PC-3 (cell line): ENCODE data around the gene MYL10. TPM values are rescaled to one million over a fixed set of nuclear protein-coding genes. Genes with fewer than 3 reads are reported as not detected.

Experiments
- ATAC-seq: fragments of 200-7000 bp; cut with Tn5 transposase; 2 replicates; pipeline ENCODE4 v1.9.1; 2020; ENCODE audit warnings: mild to moderate bottlenecking, moderate library complexity
- BruUV-seq: library from RNA; stranded (reverse); fragments of 400-500 nt; replicated peaks from 2 replicates; lab custom pipeline; 2021; lab: Mats Ljungman, UMichigan
- CTCF ChIA-PET: fragments of 300-600 bp; sonication (Branson Sonifier 250); formaldehyde crosslinking; loops from one replicate; lab custom pipeline; 2022; ENCODE audit warnings: antibody characterized with exemption; lab: Charles Lee
- POLR2A ChIA-PET: fragments of 300-600 bp; sonication (Branson Sonifier 250); formaldehyde crosslinking; loops from one replicate; lab custom pipeline; 2022; ENCODE audit warnings: antibody characterized with exemption; ENCODE audit not compliant: unreplicated experiment; lab: Charles Lee
- DNase-seq: peaks from one replicate; pipeline ENCODE4 v3.0.0-alpha.2; 2015
- H2AFZ ChIP-seq: fragments of 300-600 bp; sonication (generic); 2 replicates; pipeline ENCODE4 v1.6.0; 2016; ENCODE audit warnings: antibody characterized with exemption, low read length
- H3F3A ChIP-seq: fragments of 300-600 bp; sonication (generic); one replicate; pipeline ENCODE4 v1.6.0; 2017; ENCODE audit warnings: antibody characterized with exemption, low read length, control low read depth, mild to moderate bottlenecking; ENCODE audit not compliant: unreplicated experiment
- H3K27ac ChIP-seq: fragments of 300-600 bp; sonication (generic); 2 replicates; pipeline ENCODE4 v1.5.1; 2016; ENCODE audit warnings: mild to moderate bottlenecking, low read length
- H3K27me3 ChIP-seq: fragments of 300-600 bp; sonication (generic); 2 replicates; pipeline ENCODE4 v1.6.1; 2016; ENCODE audit warnings: low read length, mixed read lengths
- H3K36me3 ChIP-seq: fragments of 300-600 bp; sonication (generic); 2 replicates; pipeline ENCODE4 v1.6.1; 2016; ENCODE audit warnings: low read depth, mixed run types, low read length, mixed read lengths
- H3K4me1 ChIP-seq: fragments of 300-600 bp; sonication (generic); 2 replicates; pipeline ENCODE4 v1.5.1; 2016; ENCODE audit warnings: low read length; ENCODE audit not compliant: insufficient read depth
- H3K4me2 ChIP-seq: fragments of 300-600 bp; sonication (generic); 2 replicates; pipeline ENCODE4 v1.6.0; 2016; ENCODE audit warnings: low read length
- H3K4me3 ChIP-seq: fragments of 300-600 bp; sonication (generic); 2 replicates; pipeline ENCODE4 v1.5.1; 2016; ENCODE audit warnings: mild to moderate bottlenecking, low read length, mixed read lengths
- H3K79me2 ChIP-seq: fragments of 300-600 bp; sonication (generic); 2 replicates; pipeline ENCODE4 v1.6.1; 2017; ENCODE audit warnings: low read length, mixed read lengths
- H3K9ac ChIP-seq: fragments of 300-600 bp; sonication (generic); 2 replicates; pipeline ENCODE4 v1.6.0; 2016; ENCODE audit warnings: mild to moderate bottlenecking, low read length
- H3K9me2 ChIP-seq: fragments of 300-600 bp; sonication (generic); replicated peaks from 2 replicates; pipeline ENCODE4 v1.6.1; 2016; ENCODE audit warnings: mixed run types, low read length, mixed read lengths
- H3K9me3 ChIP-seq: fragments of 300-600 bp; sonication (generic); 2 replicates; pipeline ENCODE4 v1.6.1; 2016; ENCODE audit warnings: low read length, mixed read lengths
- H4K20me1 ChIP-seq: fragments of 300-600 bp; sonication (generic); 2 replicates; pipeline ENCODE4 v1.6.1; 2016; ENCODE audit warnings: low read length, mixed read lengths
- CTCF ChIP-seq: fragments of 300-600 bp; sonication (generic); conservative IDR thresholded peaks from 2 replicates; pipeline ENCODE4 v1.5.1; 2017; ENCODE audit warnings: antibody characterized with exemption, low read depth, mild to moderate bottlenecking, low read length
- EZH2 ChIP-seq: fragments of 300-600 bp; sonication (generic); IDR thresholded peaks from one replicate; pipeline ENCODE4 v1.6.1; 2017; ENCODE audit warnings: antibody characterized with exemption, mild to moderate bottlenecking, low read length; ENCODE audit not compliant: unreplicated experiment
- EZH2phosphoT487 ChIP-seq: fragments of 300-600 bp; sonication (generic); IDR thresholded peaks from 2 replicates; pipeline ENCODE4 v1.6.1; 2018; ENCODE audit warnings: mild to moderate bottlenecking, antibody characterized with exemption, low read length, borderline replicate concordance
- intact Hi-C: fragments of 100-400 bp; cut with micrococcal nuclease; formaldehyde crosslinking; loops from 2 replicates; pipeline ENCODE4 v1.9.0; 2023
- total RNA-seq: library from RNA; depleted of rRNA; stranded (reverse); fragments of >200 nt; gene quantifications from 2 replicates; pipeline ENCODE4 v1.2.3, GENCODE V29; 2014

MYL10 gene
- total RNA-seq, 1 experiment from 2014 or later, result 0.69 TPM

GRCh38 chr7:101615446-101615845, 13.7 kb downstream of the MYL10 start:
- ATAC-seq, result no peak
- Histone ChIP-seq H3K79me2 (no peaks in the 10 kb centered on the region), H3K9me2 (no peaks in the 10 kb centered on the region), H3K9me3 (no peaks in the 10 kb centered on the region), H3K27me3 (no peaks in the 10 kb centered on the region), H3K27ac (no peak overlapping the region), H3K4me1 (peaks cover 11% of the 10 kb centered on the region), H3K36me3 (no peaks in the 10 kb centered on the region), H3K4me3 (no peak overlapping the region), H3K9ac (no peak overlapping the region), H3F3A (no peaks in the 10 kb centered on the region), H4K20me1 (no peaks in the 10 kb centered on the region), H3K4me2 (peak overlapping the region; percentile 53), H2AFZ (peak overlapping the region; percentile 55; the same call in 1 of the 2 replicates)
- TF ChIP-seq EZH2phosphoT487 (no peak), CTCF (no peak), EZH2 (no peak)
- BruUV-seq, result no TSS peak
- intact Hi-C loops, result no loop called here
- DNase-seq, result no peak
- POLR2A ChIA-PET, result no interaction called here
- CTCF ChIA-PET, result no interaction called here

GRCh38 chr7:101614939-101615302, 14.2 kb downstream of the MYL10 start:
- Histone ChIP-seq H2AFZ (peak overlapping the region; percentile 55; the same call in 1 of the 2 replicates), H3K9me3 (no peaks in the 10 kb centered on the region), H3K4me1 (peaks cover 11% of the 10 kb centered on the region), H3F3A (no peaks in the 10 kb centered on the region), H4K20me1 (no peaks in the 10 kb centered on the region), H3K79me2 (no peaks in the 10 kb centered on the region), H3K4me2 (peak overlapping the region; percentile 53), H3K9me2 (no peaks in the 10 kb centered on the region), H3K36me3 (no peaks in the 10 kb centered on the region), H3K27me3 (no peaks in the 10 kb centered on the region), H3K4me3 (no peak overlapping the region), H3K27ac (no peak overlapping the region), H3K9ac (no peak overlapping the region)
- ATAC-seq (peak; percentile 81), DNase-seq (peak; percentile 67)
- CTCF ChIA-PET, result no interaction called here
- POLR2A ChIA-PET, result no interaction called here
- BruUV-seq, result no TSS peak
- TF ChIP-seq EZH2phosphoT487 (no peak), CTCF (no peak), EZH2 (no peak)
- intact Hi-C loops, result no loop called here

- Histone ChIP-seq H3K27me3 (no peaks in the 10 kb centered on the region), H3K4me3 (no peak overlapping the region), H3K79me2 (no peaks in the 10 kb centered on the region), H3F3A (no peaks in the 10 kb centered on the region), H3K9me3 (no peaks in the 10 kb centered on the region), H3K4me2 (peak overlapping the region; percentile 53), H3K4me1 (peaks cover 11% of the 10 kb centered on the region), H3K36me3 (no peaks in the 10 kb centered on the region), H3K9ac (no peak overlapping the region), H2AFZ (peak overlapping the region; percentile 55; the same call in 1 of the 2 replicates), H4K20me1 (no peaks in the 10 kb centered on the region), H3K9me2 (no peaks in the 10 kb centered on the region), H3K27ac (no peak overlapping the region)
- ChIA-PET POLR2A (no interaction called here), CTCF (interaction anchor here (0.6 kb wide), 1 partner anchor 35 kb away, joined by 3 read pairs; no protein-coding TSS in a partner anchor)
- intact Hi-C loops, result no loop called here
- no peak for ATAC-seq
- TF ChIP-seq CTCF, result no peak
- no peak for TF ChIP-seq EZH2phosphoT487
- no peak for TF ChIP-seq EZH2
- no TSS peak for BruUV-seq
- no peak for DNase-seq
Observed at GRCh38 chr7:101614098-101614938, 14.8 kb downstream of the MYL10 start.
